Measurements from ENCODE around the gene GAS7.

DNA sequence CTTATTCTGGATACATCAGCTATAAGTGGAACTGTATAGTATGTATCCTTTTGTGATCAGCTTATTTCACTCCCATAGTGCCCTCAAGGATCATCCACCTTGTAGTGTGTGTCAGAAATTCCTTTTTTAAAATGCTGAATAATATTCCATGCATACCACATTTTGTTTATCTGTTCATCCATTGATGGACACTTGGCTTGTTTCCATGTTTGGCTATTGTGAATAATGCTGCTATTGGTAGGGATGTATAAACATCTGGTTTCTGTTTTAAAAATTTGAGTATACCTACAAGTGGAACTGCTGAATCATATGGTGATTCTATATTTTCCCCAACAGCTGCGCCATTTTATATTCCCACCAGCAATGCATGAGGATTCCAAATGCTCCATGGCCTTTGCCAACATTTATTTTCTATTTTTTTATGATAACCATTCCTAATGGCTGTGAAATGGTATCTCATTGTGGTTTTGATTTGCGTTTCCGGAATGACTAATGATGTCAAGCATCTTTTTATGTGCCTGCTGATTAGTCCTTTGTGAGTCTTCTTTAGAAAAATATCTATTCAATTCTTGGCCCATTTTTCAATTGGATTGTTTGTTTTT lies 304.9 kb downstream of the GAS7 start:
- TF ChIP-seq, protein P1, sequence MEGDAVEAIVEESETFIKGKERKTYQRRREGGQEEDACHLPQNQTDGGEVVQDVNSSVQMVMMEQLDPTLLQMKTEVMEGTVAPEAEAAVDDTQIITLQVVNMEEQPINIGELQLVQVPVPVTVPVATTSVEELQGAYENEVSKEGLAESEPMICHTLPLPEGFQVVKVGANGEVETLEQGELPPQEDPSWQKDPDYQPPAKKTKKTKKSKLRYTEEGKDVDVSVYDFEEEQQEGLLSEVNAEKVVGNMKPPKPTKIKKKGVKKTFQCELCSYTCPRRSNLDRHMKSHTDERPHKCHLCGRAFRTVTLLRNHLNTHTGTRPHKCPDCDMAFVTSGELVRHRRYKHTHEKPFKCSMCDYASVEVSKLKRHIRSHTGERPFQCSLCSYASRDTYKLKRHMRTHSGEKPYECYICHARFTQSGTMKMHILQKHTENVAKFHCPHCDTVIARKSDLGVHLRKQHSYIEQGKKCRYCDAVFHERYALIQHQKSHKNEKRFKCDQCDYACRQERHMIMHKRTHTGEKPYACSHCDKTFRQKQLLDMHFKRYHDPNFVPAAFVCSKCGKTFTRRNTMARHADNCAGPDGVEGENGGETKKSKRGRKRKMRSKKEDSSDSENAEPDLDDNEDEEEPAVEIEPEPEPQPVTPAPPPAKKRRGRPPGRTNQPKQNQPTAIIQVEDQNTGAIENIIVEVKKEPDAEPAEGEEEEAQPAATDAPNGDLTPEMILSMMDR (conservative IDR thresholded peaks at IDR 0.05; ENCODE audit: low read depth in 2 of 2): no peak
- no peak for TF ChIP-seq CREB1 (CRISPR knock-in tag; IDR thresholded peaks at IDR 0.05; ENCODE audit: low read depth)
- no peak for TF ChIP-seq EZH2 (IDR thresholded peaks at IDR 0.05; ENCODE audit: low read depth, unreplicated experiment)
- no peak for TF ChIP-seq STAT1 (IDR thresholded peaks at IDR 0.05; ENCODE audit: unreplicated experiment)
- TF ChIP-seq, protein P2, sequence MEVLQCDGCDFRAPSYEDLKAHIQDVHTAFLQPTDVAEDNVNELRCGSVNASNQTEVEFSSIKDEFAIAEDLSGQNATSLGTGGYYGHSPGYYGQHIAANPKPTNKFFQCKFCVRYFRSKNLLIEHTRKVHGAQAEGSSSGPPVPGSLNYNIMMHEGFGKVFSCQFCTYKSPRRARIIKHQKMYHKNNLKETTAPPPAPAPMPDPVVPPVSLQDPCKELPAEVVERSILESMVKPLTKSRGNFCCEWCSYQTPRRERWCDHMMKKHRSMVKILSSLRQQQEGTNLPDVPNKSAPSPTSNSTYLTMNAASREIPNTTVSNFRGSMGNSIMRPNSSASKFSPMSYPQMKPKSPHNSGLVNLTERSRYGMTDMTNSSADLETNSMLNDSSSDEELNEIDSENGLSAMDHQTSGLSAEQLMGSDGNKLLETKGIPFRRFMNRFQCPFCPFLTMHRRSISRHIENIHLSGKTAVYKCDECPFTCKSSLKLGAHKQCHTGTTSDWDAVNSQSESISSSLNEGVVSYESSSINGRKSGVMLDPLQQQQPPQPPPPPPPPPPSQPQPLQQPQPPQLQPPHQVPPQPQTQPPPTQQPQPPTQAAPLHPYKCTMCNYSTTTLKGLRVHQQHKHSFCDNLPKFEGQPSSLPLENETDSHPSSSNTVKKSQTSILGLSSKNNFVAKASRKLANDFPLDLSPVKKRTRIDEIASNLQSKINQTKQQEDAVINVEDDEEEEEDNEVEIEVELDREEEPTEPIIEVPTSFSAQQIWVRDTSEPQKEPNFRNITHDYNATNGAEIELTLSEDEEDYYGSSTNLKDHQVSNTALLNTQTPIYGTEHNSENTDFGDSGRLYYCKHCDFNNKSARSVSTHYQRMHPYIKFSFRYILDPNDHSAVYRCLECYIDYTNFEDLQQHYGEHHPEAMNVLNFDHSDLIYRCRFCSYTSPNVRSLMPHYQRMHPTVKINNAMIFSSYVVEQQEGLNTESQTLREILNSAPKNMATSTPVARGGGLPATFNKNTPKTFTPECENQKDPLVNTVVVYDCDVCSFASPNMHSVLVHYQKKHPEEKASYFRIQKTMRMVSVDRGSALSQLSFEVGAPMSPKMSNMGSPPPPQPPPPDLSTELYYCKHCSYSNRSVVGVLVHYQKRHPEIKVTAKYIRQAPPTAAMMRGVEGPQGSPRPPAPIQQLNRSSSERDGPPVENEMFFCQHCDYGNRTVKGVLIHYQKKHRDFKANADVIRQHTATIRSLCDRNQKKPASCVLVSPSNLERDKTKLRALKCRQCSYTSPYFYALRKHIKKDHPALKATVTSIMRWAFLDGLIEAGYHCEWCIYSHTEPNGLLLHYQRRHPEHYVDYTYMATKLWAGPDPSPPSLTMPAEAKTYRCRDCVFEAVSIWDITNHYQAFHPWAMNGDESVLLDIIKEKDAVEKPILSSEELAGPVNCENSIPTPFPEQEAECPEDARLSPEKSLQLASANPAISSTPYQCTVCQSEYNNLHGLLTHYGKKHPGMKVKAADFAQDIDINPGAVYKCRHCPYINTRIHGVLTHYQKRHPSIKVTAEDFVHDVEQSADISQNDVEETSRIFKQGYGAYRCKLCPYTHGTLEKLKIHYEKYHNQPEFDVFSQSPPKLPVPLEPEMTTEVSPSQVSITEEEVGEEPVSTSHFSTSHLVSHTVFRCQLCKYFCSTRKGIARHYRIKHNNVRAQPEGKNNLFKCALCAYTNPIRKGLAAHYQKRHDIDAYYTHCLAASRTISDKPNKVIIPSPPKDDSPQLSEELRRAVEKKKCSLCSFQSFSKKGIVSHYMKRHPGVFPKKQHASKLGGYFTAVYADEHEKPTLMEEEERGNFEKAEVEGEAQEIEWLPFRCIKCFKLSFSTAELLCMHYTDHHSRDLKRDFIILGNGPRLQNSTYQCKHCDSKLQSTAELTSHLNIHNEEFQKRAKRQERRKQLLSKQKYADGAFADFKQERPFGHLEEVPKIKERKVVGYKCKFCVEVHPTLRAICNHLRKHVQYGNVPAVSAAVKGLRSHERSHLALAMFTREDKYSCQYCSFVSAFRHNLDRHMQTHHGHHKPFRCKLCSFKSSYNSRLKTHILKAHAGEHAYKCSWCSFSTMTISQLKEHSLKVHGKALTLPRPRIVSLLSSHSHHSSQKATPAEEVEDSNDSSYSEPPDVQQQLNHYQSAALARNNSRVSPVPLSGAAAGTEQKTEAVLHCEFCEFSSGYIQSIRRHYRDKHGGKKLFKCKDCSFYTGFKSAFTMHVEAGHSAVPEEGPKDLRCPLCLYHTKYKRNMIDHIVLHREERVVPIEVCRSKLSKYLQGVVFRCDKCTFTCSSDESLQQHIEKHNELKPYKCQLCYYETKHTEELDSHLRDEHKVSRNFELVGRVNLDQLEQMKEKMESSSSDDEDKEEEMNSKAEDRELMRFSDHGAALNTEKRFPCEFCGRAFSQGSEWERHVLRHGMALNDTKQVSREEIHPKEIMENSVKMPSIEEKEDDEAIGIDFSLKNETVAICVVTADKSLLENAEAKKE (CRISPR knock-in tag; IDR thresholded peaks at IDR 0.05): no peak
